Left hindlimb (tissue), 1 donor: Measurements from ENCODE around the gene NFYA.

ENCODE experiments used
- DNase-seq: peaks from one replicate; pipeline ENCODE4 v3.0.0-alpha.2; 2018

The NFYA gene

DNA sequence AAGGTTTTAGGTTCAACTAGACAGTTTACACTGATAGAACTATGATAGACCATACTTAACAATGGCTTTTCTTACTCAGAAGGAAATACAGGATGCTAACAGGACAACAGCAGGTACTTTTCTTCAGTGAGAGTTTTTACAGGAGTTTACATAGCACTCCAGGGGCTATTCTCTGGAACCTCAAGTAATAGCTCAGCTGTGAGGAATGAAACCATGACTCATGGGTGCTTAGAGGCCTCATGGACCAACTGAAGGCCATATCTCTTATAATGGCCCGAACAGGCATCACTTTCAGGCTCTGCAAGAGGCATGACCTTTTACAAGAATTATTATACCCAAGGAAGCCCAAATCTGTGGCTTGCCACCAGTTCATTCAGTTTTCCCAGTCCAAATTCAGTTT is 49.6 kb downstream of the NFYA start:
- no peak for DNase-seq

GRCh38 chr6:41122918-41123317 is 50.1 kb downstream of the NFYA start:
- DNase-seq = no peak

GRCh38 chr6:41125282-41125681 is 52.5 kb downstream of the NFYA start:
- DNase-seq = no peak

DNA sequence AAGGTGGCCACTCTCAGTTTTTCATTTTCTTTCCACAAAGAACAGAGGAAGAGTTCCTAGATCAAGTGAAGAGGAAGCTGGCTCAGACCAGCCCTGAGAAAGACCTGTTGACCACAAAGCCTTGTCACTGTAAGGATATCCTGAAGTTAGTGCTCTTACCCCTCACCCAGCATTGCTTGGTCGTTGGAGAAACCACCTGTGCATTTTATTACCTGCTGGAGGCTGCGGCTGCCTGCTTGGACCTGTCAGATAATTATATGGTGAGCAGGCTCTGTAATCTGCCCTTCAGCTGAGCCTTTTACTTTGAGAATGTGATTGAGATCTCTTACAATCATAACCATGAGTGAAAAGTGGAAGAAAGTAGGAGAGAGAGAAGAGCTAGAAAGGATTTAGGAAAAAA is 59.5 kb downstream of the NFYA start:
- DNase-seq = no peak

GRCh38 chr6:41135062-41135832 is 62.5 kb downstream of the NFYA start:
- no peak for DNase-seq

GRCh38 chr6:41136911-41137310 is 64.1 kb downstream of the NFYA start:
- no peak for DNase-seq

DNA sequence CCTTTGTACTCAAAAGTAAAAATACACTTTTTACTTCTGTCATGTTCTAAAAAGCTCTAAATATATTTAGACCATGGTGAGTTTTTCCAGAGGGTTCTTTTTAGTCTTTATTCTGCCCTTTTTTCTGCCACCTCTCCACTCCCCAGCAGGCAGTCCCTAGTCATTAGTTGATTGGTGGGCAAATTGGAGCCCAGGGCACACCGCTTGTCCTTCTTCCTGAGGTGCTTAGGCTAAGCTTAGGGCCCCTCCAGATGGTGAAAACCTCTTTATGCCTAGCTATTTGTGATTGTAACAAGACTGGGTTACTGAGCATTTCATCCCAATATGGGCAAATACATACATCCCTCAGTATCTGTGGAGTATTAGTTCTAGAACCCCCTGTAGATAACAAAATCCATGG is 75.1 kb downstream of the NFYA start:
- DNase-seq = no peak
